OCI-LY3 (cell line): ENCODE measurements around the gene PDE4D.

Experiments used
- CTCF ChIP-seq: fragments of 200-600, 300-600 bp; sonication (generic); IDR thresholded peaks from 2 replicates; pipeline ENCODE4 v1.5.1; 2014; ENCODE audit warnings: antibody characterized with exemption, low read length, low read depth
- EZH2phosphoT487 ChIP-seq: fragments of 200-600 bp; shearing (Covaris generic); IDR thresholded peaks from 2 replicates; pipeline ENCODE4 v1.6.1; 2018; ENCODE audit warnings: antibody characterized with exemption, mixed run types, low read depth

GRCh38 chr5:59529239-59529638 is 364.3 kb downstream of the PDE4D start:
- TF ChIP-seq CTCF = no peak
- TF ChIP-seq EZH2phosphoT487 = no peak
